MM.1S (cell line): Measurements from ENCODE around the gene MFAP5.

Experiments used
- DNase-seq: peaks from one replicate; pipeline ENCODE4 v3.0.0-alpha.2; 2015
- H2AFZ ChIP-seq: fragments of 300-600 bp; sonication (generic); 2 replicates; pipeline ENCODE4 v1.6.0; 2016; ENCODE audit warnings: antibody characterized with exemption, low read length
- H3F3A ChIP-seq: fragments of 300-600 bp; sonication (generic); 2 replicates; pipeline ENCODE4 v1.6.1; 2016; ENCODE audit warnings: mild to moderate bottlenecking, antibody characterized with exemption, low read length, moderate library complexity, mixed read lengths; ENCODE audit not compliant: insufficient read depth
- H3K27ac ChIP-seq: fragments of 300-600 bp; sonication (generic); 2 replicates; pipeline ENCODE4 v1.5.1; 2016; ENCODE audit warnings: mild to moderate bottlenecking, low read length
- H3K27me3 ChIP-seq: fragments of 300-600 bp; sonication (generic); replicated peaks from 2 replicates; pipeline ENCODE4 v1.6.0; 2016; ENCODE audit warnings: low read length; ENCODE audit not compliant: insufficient read depth
- H3K36me3 ChIP-seq: fragments of 300-600 bp; sonication (generic); replicated peaks from 2 replicates; pipeline ENCODE4 v1.6.1; 2016; ENCODE audit warnings: mild to moderate bottlenecking, low read length, mixed read lengths; ENCODE audit not compliant: insufficient read depth
- H3K4me1 ChIP-seq: fragments of 300-600 bp; sonication (generic); 2 replicates; pipeline ENCODE4 v1.6.1; 2016; ENCODE audit warnings: low read length, mixed read lengths
- H3K4me2 ChIP-seq: fragments of 300-600 bp; sonication (generic); 2 replicates; pipeline ENCODE4 v1.6.0; 2016; ENCODE audit warnings: low read depth, low read length
- H3K4me3 ChIP-seq: fragments of 300-600 bp; sonication (generic); 2 replicates; pipeline ENCODE4 v1.5.1; 2016; ENCODE audit warnings: low read length, mixed read lengths
- H3K79me2 ChIP-seq: fragments of 300-600 bp; sonication (generic); 2 replicates; pipeline ENCODE4 v1.6.1; 2016; ENCODE audit warnings: mixed run types, low read length, mixed read lengths
- H3K9ac ChIP-seq: fragments of 300-600 bp; sonication (generic); 2 replicates; pipeline ENCODE4 v1.6.1; 2016; ENCODE audit warnings: low read length, mixed read lengths
- H3K9me2 ChIP-seq: fragments of 300-600 bp; sonication (generic); replicated peaks from 2 replicates; pipeline ENCODE4 v1.6.1; 2016; ENCODE audit warnings: mild to moderate bottlenecking, low read length, mixed read lengths; ENCODE audit not compliant: insufficient read depth
- H3K9me3 ChIP-seq: fragments of 300-600 bp; sonication (generic); replicated peaks from 2 replicates; pipeline ENCODE4 v1.6.1; 2016; ENCODE audit warnings: mild to moderate bottlenecking, low read length, mixed read lengths; ENCODE audit not compliant: insufficient read depth
- H4K20me1 ChIP-seq: fragments of 300-600 bp; sonication (generic); 2 replicates; pipeline ENCODE4 v1.6.1; 2016; ENCODE audit warnings: mild to moderate bottlenecking, low read length, moderate library complexity, mixed read lengths; ENCODE audit not compliant: insufficient read depth
- CTCF ChIP-seq: fragments of 300-600 bp; sonication (generic); IDR thresholded peaks from 2 replicates; pipeline ENCODE4 v1.5.1; 2016; ENCODE audit warnings: antibody characterized with exemption, low read length, mixed read lengths
- EZH2 ChIP-seq: fragments of 300-600 bp; sonication (generic); optimal IDR thresholded peaks from 2 replicates; pipeline ENCODE3; 2017; ENCODE audit warnings: low read depth, mild to moderate bottlenecking, antibody characterized with exemption, low read length, mixed read lengths
- EZH2phosphoT487 ChIP-seq: fragments of 300-600 bp; sonication (generic); IDR thresholded peaks from 2 replicates; pipeline ENCODE4 v1.6.1; 2018; ENCODE audit warnings: antibody characterized with exemption, low read length

MFAP5 gene

DNA sequence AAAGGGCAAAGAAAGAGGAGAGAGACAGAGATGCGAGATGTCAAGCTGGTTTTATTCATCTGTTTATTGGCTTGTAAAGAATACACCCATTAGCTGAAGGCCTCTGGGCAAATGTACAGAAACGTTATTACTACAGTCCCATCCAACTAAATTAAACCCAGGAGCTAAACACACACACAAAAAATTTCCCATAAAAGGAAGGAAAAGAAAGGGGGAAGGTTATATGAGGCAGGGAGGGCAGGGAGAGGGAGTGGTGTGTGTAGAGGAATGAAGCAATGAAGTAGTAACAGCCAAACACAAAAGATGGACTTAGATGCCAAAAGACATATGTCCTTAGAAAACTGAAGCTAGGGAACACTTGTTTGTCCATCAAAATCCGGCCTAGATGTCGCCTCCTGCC, 3.1 kb upstream of the MFAP5 start:
- Histone ChIP-seq H3K9me3 (no peaks in the 10 kb centered on the region), H4K20me1 (no peaks in the 10 kb centered on the region), H3K27me3 (no peaks in the 10 kb centered on the region), H3K79me2 (no peaks in the 10 kb centered on the region), H3K9me2 (no peaks in the 10 kb centered on the region), H2AFZ (no peak overlapping the region), H3K4me2 (no peak overlapping the region), H3K4me3 (no peak overlapping the region), H3K4me1 (no peaks in the 10 kb centered on the region), H3F3A (no peaks in the 10 kb centered on the region), H3K36me3 (no peaks in the 10 kb centered on the region), H3K9ac (no peak overlapping the region), H3K27ac (no peak overlapping the region)
- DNase-seq, result no peak
- TF ChIP-seq EZH2phosphoT487 (no peak), EZH2 (no peak), CTCF (no peak)

DNA sequence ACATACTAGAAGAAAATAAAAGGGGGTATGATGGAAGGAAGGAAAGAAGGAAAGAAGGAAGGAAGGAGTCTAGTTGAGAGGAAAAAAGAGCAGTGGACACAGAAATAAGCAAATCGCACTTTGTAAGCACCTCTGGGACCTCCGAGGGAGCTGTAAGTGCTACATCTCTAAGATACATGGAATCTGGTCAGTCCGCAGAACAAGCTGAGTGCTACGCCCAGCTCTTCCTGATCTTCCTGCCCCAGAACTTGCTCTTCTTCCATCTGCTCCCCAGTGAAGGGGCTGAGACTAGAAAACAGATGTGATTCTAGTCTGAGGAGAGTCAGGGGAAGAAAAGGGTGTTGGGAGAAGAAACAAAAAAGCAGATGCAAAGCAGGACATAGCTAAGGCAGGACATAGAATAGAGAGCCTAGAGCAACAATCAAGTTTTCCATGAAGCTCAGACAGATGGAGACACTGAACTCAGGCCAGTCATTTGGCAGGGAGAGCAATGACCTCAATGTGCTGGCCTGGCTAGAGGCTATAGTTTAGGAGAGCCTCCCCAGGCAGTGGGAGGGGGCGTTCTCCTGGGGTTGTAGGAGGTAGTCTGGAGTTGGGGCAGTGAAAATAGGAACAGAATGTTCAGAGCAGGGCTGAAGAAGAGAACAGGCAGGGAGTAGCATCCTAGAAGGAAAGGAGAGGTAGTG, 1.7 kb upstream of the MFAP5 start:
- no peaks in the 10 kb centered on the region for H3K9me3 ChIP-seq
- H3F3A ChIP-seq, result no peaks in the 10 kb centered on the region
- H3K9me2 ChIP-seq, result no peaks in the 10 kb centered on the region
- H2AFZ ChIP-seq, result no peak overlapping the region
- TF ChIP-seq EZH2 (no peak), CTCF (no peak), EZH2phosphoT487 (no peak)
- H4K20me1 ChIP-seq, result no peaks in the 10 kb centered on the region
- DNase-seq, result no peak
- no peaks in the 10 kb centered on the region for H3K27me3 ChIP-seq
- H3K9ac ChIP-seq, result no peak overlapping the region
- H3K4me3 ChIP-seq, result no peak overlapping the region
- no peak overlapping the region for H3K27ac ChIP-seq
- H3K4me2 ChIP-seq, result no peak overlapping the region
- no peaks in the 10 kb centered on the region for H3K4me1 ChIP-seq
- H3K36me3 ChIP-seq, result no peaks in the 10 kb centered on the region
- no peaks in the 10 kb centered on the region for H3K79me2 ChIP-seq

GRCh38 chr12:8661751-8662150, 875 bp downstream of the MFAP5 start:
- Histone ChIP-seq H2AFZ (no peak overlapping the region), H3K9me3 (no peaks in the 10 kb centered on the region), H4K20me1 (no peaks in the 10 kb centered on the region), H3K27ac (no peak overlapping the region), H3K4me2 (no peak overlapping the region), H3K9me2 (no peaks in the 10 kb centered on the region), H3K36me3 (no peaks in the 10 kb centered on the region), H3K79me2 (no peaks in the 10 kb centered on the region), H3K4me1 (no peaks in the 10 kb centered on the region), H3K9ac (no peak overlapping the region), H3K27me3 (no peaks in the 10 kb centered on the region), H3K4me3 (no peak overlapping the region), H3F3A (no peaks in the 10 kb centered on the region)
- no peak for TF ChIP-seq EZH2phosphoT487
- TF ChIP-seq EZH2, result no peak
- TF ChIP-seq CTCF, result no peak
- no peak for DNase-seq
